GM12878 (cell line): ENCODE data around the gene INTS6L.

Source experiments
- CEBPB ChIP-seq, 2 experiments: fragments of 150-350 bp in 1 of 2; IDR thresholded peaks; 2 replicates each; pipeline ENCODE4 v1.6.1; 2012 to 2014; ENCODE audit warnings: low read depth in 2 of 2, low read length in 2 of 2, borderline replicate concordance in 1 of 2, inconsistent platforms in 1 of 2
- POLR2AphosphoS2 ChIP-seq: IDR thresholded peaks from 2 replicates; pipeline ENCODE4 v1.6.1; 2011; ENCODE audit warnings: low read depth, mild to moderate bottlenecking, low read length, improper control_type of control experiment, moderate library complexity
- POLR2AphosphoS5 ChIP-seq: IDR thresholded peaks from 2 replicates; pipeline ENCODE4 v1.6.1; 2011; ENCODE audit warnings: mild to moderate bottlenecking, low read length, inconsistent platforms
- RAD21 ChIP-seq: IDR thresholded peaks from 2 replicates; pipeline ENCODE4 v1.6.1; 2011; ENCODE audit warnings: mild to moderate bottlenecking, low read depth, low read length, moderate library complexity; ENCODE audit not compliant: insufficient read depth
- RCOR1 ChIP-seq: conservative IDR thresholded peaks from 2 replicates; pipeline ENCODE4 v1.6.1; 2012; ENCODE audit warnings: low read depth, low read length, improper control_type of control experiment
- SUPT20H ChIP-seq: IDR thresholded peaks from 2 replicates; pipeline ENCODE4 v1.6.1; 2011; ENCODE audit warnings: low read depth, mild to moderate bottlenecking, low read length, moderate library complexity, borderline replicate concordance; ENCODE audit not compliant: control insufficient read depth
- TF ChIP-seq, protein P1 (sequence below), 3 experiments: IDR thresholded peaks in 2 of 3; conservative IDR thresholded peaks in 1 of 3; 2 replicates each; pipeline ENCODE4 v1.5.1; 2011; ENCODE audit warnings: low read depth in 3 of 3, low read length in 3 of 3, mild to moderate bottlenecking in 3 of 3, control low read depth in 2 of 3, moderate library complexity in 2 of 3, inconsistent platforms in 1 of 3, mixed read lengths in 1 of 3; ENCODE audit not compliant: control insufficient read depth in 2 of 3, insufficient read depth in 1 of 3; ENCODE audit errors: extremely low read depth in 1 of 3

DNA sequence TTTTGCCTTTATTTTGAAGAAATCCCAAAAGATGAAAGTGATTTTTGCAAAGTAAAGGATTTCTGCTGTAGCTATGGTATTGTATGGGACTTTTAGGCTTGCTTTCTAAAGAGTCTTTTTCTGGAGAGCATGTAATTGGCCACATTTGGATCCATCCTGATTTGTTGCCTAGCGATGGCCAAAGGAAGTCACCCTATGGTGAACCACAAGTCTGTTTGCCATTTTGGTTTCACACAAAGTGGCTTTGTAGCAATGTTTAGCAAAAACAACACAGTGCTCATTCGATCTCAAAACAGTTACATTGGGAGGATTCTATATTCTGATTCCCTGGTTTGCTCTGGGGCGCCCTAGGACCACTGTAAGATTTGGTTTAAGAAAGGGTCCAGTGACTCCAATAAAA, 44.1 kb upstream of the INTS6L start:
- TF ChIP-seq RAD21: no peak
- TF ChIP-seq RCOR1: no peak
- TF ChIP-seq, protein P1, sequence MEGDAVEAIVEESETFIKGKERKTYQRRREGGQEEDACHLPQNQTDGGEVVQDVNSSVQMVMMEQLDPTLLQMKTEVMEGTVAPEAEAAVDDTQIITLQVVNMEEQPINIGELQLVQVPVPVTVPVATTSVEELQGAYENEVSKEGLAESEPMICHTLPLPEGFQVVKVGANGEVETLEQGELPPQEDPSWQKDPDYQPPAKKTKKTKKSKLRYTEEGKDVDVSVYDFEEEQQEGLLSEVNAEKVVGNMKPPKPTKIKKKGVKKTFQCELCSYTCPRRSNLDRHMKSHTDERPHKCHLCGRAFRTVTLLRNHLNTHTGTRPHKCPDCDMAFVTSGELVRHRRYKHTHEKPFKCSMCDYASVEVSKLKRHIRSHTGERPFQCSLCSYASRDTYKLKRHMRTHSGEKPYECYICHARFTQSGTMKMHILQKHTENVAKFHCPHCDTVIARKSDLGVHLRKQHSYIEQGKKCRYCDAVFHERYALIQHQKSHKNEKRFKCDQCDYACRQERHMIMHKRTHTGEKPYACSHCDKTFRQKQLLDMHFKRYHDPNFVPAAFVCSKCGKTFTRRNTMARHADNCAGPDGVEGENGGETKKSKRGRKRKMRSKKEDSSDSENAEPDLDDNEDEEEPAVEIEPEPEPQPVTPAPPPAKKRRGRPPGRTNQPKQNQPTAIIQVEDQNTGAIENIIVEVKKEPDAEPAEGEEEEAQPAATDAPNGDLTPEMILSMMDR (IDR thresholded peaks at IDR 0.05 in 2 of 3, conservative IDR thresholded peaks at IDR 0.05 in 1 of 3; ENCODE audit: control insufficient read depth in 2 of 3, extremely low read depth in 1 of 3, insufficient read depth in 1 of 3, low read depth in 3 of 3, low read length in 3 of 3): no peak
- no peak for TF ChIP-seq SUPT20H
- TF ChIP-seq POLR2AphosphoS5: no peak
- no peak for TF ChIP-seq CEBPB (IDR thresholded peaks at IDR 0.05; ENCODE audit: borderline replicate concordance in 1 of 2, low read depth in 2 of 2, low read length in 2 of 2)
- no peak for TF ChIP-seq POLR2AphosphoS2
